ENCODE data around the gene LRRC53. TPM values are rescaled to one million over a fixed set of nuclear protein-coding genes. Genes with fewer than 3 reads are reported as not detected.

Gene LRRC53
- total and polyA plus RNA-seq, 2 donors (not counting 1 experiment from before 2014, with no cell fraction given), result not detected

DNA sequence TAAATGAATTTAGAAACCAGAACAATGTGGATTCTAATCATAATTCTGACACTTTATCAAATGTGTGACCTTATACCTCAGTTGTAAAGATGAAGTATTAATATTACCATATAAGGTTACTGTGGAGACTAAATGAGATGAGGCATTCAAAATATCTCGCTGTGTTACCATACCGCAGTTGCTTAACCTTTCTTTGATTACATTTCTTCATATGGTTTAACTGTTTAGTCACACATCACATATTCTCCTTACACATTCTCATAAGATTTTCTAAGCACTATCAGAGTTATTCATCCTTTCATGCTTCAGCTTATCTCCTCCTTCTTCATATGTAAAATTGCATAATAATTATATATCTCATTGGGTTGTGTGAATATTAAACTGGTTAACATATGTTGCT, 88.9 kb downstream of the LRRC53 start:
- no peaks in the 10 kb centered on the region for H3K9me3 Mint-ChIP-seq (ENCODE audit: insufficient read depth)
- no peak overlapping the region for H3K9ac ChIP-seq (ENCODE audit: low read length)
- H3K4me1 Mint-ChIP-seq, result no peaks in the 10 kb centered on the region
- no peaks in the 10 kb centered on the region for H3K36me3 ChIP-seq (replicated peaks in 1 of 2; ENCODE audit: control extremely low read depth in 1 of 2, control insufficient read depth in 1 of 2, extremely low read depth in 1 of 2, insufficient read depth in 2 of 2, low read length in 1 of 2)
- ATAC-seq (ENCODE audit: low read depth) (no peak), DNase-seq (no peak)
- H3K79me2 ChIP-seq (ENCODE audit: control insufficient read depth, insufficient read depth, low read length), result no peaks in the 10 kb centered on the region
- no peak overlapping the region for H3K27ac ChIP-seq (ENCODE audit: low read length in 2 of 2)
- no peak overlapping the region for H3K27ac Mint-ChIP-seq
- intact Hi-C loops (cut with micrococcal nuclease), result no loop called here
- H3K4me1 ChIP-seq (ENCODE audit: control insufficient read depth in 2 of 2, insufficient read depth in 2 of 2, low read length in 2 of 2), result no peaks in the 10 kb centered on the region
- ChIA-PET CTCF (no interaction called here), POLR2A (no interaction called here)
- no peaks in the 10 kb centered on the region for H3K9me3 ChIP-seq (ENCODE audit: control extremely low read depth in 1 of 3, control insufficient read depth in 2 of 3, insufficient read depth in 1 of 3, low read length in 2 of 3)
- no CpG with 5 or more reads among the region's 2 CpGs for WGBS (ENCODE audit: insufficient coverage)
- H4K20me1 ChIP-seq (ENCODE audit: control insufficient read depth, insufficient read depth, low read length, poor library complexity, severe bottlenecking), result no peaks in the 10 kb centered on the region
- H3K4me3 Mint-ChIP-seq, result no peak overlapping the region
- TF ChIP-seq CTCF (IDR thresholded peaks at IDR 0.05), result no peak
- TF ChIP-seq EZH2 (IDR thresholded peaks at IDR 0.05; ENCODE audit: borderline replicate concordance, insufficient read depth, low read depth, low read length, poor library complexity, severe bottlenecking), result no peak
- H3K27me3 ChIP-seq (replicated peaks in 1 of 4; ENCODE audit: control extremely low read depth in 1 of 4, control insufficient read depth in 3 of 4, insufficient read depth in 4 of 4, low read length in 3 of 4), result no peaks in the 10 kb centered on the region
- H3K4me2 ChIP-seq (replicated peaks; ENCODE audit: low read depth, low read length, poor library complexity, severe bottlenecking), result no peak overlapping the region
- no peak overlapping the region for H3K4me3 ChIP-seq (ENCODE audit: control extremely low read depth in 1 of 5, extremely low read depth in 1 of 5, insufficient read depth in 1 of 5, low read depth in 2 of 5, low read length in 4 of 5)
- no peak overlapping the region for H2AFZ ChIP-seq (ENCODE audit: insufficient read depth, low read depth, low read length, poor library complexity, severe bottlenecking)
- peaks cover 5% of the 10 kb centered on the region for H3K27me3 Mint-ChIP-seq

DNA sequence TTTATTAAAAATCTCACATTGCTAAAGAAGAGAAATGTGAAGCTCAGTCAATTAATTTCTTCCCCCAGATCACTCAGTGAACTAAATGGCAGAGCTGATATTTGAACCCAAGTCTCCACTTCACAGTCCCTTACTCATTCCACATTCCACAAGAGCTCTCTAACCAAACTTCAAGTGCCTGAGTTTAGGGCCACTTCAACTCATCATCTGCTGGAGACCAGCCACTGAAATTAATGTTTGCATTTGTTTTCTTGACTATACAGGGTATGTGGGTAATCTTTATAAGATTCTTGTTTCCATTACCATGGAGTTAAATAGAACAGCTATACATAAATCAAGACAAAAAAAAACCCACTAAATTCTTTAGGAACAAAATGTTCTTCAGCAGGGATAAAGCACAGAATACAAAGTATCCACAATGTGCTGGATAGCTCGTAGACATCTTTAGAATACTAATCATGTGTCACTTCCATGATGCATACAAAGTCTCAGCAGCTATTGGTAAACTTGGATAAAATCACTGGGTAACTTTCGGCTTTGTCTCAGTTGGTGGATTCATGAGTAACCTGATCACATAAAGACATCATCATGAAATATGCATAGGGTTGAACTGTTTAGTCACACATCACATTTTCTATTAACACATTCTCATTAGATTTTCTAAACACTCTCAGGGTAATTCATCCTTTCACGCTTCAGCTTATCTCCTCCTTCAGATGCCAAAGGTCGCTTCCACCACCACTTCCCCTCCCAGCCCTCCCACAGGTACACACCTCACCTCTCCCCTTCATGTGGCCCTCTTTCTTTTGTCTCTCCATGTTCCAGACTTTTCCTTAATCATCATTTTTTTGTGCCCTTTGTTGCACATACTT, 89.8 kb downstream of the LRRC53 start:
- no peak for TF ChIP-seq CTCF (IDR thresholded peaks at IDR 0.05)
- TF ChIP-seq EZH2 (IDR thresholded peaks at IDR 0.05; ENCODE audit: borderline replicate concordance, insufficient read depth, low read depth, low read length, poor library complexity, severe bottlenecking), result no peak
- H4K20me1 ChIP-seq (ENCODE audit: control insufficient read depth, insufficient read depth, low read length, poor library complexity, severe bottlenecking), result no peaks in the 10 kb centered on the region
- no peak overlapping the region for H2AFZ ChIP-seq (ENCODE audit: insufficient read depth, low read depth, low read length, poor library complexity, severe bottlenecking)
- Mint-ChIP-seq H3K9me3 (ENCODE audit: insufficient read depth) (no peaks in the 10 kb centered on the region), H3K27me3 (peaks cover 5% of the 10 kb centered on the region), H3K27ac (no peak overlapping the region), H3K4me3 (no peak overlapping the region), H3K4me1 (no peaks in the 10 kb centered on the region)
- H3K4me3 ChIP-seq (ENCODE audit: control extremely low read depth in 1 of 5, extremely low read depth in 1 of 5, insufficient read depth in 1 of 5, low read depth in 2 of 5, low read length in 4 of 5), result no peak overlapping the region
- intact Hi-C loops (cut with micrococcal nuclease), result no loop called here
- DNase-seq (no peak), ATAC-seq (ENCODE audit: low read depth) (no peak)
- H3K36me3 ChIP-seq (replicated peaks in 1 of 2; ENCODE audit: control extremely low read depth in 1 of 2, control insufficient read depth in 1 of 2, extremely low read depth in 1 of 2, insufficient read depth in 2 of 2, low read length in 1 of 2), result no peaks in the 10 kb centered on the region
- WGBS (ENCODE audit: insufficient coverage), result 90% methylated on average over 2 of the region's 4 CpGs
- no peaks in the 10 kb centered on the region for H3K4me1 ChIP-seq (ENCODE audit: control insufficient read depth in 2 of 2, insufficient read depth in 2 of 2, low read length in 2 of 2)
- no peaks in the 10 kb centered on the region for H3K9me3 ChIP-seq (ENCODE audit: control extremely low read depth in 1 of 3, control insufficient read depth in 2 of 3, insufficient read depth in 1 of 3, low read length in 2 of 3)
- no peak overlapping the region for H3K9ac ChIP-seq (ENCODE audit: low read length)
- POLR2A ChIA-PET, result no interaction called here
- no peak overlapping the region for H3K27ac ChIP-seq (ENCODE audit: low read length in 2 of 2)
- CTCF ChIA-PET, result no interaction called here
- no peak overlapping the region for H3K4me2 ChIP-seq (replicated peaks; ENCODE audit: low read depth, low read length, poor library complexity, severe bottlenecking)
- H3K27me3 ChIP-seq (replicated peaks in 1 of 4; ENCODE audit: control extremely low read depth in 1 of 4, control insufficient read depth in 3 of 4, insufficient read depth in 4 of 4, low read length in 3 of 4), result no peaks in the 10 kb centered on the region
- H3K79me2 ChIP-seq (ENCODE audit: control insufficient read depth, insufficient read depth, low read length), result no peaks in the 10 kb centered on the region
